ENCODE data around the gene IL20RA.

DNA sequence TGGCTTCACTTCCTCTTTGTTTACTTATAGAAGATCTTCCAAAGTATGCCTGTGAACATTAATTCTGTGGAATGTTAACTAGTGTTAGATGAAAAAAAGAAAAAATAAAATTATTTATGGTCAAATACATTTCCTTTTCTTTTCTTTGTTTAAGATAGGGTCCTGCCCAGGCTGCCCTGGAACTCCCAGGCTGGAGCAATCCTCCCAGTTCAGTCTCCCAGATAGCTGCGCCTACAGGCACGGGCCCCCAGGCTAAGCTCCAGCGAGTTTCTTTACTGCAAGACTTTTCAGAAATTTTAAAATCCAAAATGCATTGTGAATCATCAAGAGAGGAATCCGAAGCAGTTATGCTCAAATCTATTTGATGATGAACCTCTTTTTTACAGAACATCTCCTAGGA is 39.3 kb upstream of the IL20RA start:
- TF ChIP-seq, protein P1, sequence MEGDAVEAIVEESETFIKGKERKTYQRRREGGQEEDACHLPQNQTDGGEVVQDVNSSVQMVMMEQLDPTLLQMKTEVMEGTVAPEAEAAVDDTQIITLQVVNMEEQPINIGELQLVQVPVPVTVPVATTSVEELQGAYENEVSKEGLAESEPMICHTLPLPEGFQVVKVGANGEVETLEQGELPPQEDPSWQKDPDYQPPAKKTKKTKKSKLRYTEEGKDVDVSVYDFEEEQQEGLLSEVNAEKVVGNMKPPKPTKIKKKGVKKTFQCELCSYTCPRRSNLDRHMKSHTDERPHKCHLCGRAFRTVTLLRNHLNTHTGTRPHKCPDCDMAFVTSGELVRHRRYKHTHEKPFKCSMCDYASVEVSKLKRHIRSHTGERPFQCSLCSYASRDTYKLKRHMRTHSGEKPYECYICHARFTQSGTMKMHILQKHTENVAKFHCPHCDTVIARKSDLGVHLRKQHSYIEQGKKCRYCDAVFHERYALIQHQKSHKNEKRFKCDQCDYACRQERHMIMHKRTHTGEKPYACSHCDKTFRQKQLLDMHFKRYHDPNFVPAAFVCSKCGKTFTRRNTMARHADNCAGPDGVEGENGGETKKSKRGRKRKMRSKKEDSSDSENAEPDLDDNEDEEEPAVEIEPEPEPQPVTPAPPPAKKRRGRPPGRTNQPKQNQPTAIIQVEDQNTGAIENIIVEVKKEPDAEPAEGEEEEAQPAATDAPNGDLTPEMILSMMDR (IDR thresholded peaks at IDR 0.05): no peak
- TF ChIP-seq POLR2AphosphoS5 (IDR thresholded peaks at IDR 0.05) (no peak), POLR2A (IDR thresholded peaks at IDR 0.05) (no peak), EP300 (IDR thresholded peaks at IDR 0.05) (no peak)
